Neural progenitor cell (in vitro differentiated cells): ENCODE results near the gene TARBP1. TPM values are rescaled to one million over a fixed set of nuclear protein-coding genes. Genes with fewer than 3 reads are reported as not detected.

Experiments
- DNase-seq: peaks from one replicate; pipeline ENCODE4 v3.0.0-alpha.2; 2016; ENCODE audit warnings: low spot score
- H2AFZ ChIP-seq: fragments of 200-600 bp; sonication (generic); replicated peaks from 2 replicates; pipeline ENCODE4 v1.6.1; 2016; ENCODE audit warnings: antibody characterized with exemption
- H3F3A ChIP-seq: fragments of 200-600 bp; sonication (generic); 2 replicates; pipeline ENCODE4 v1.6.1; 2016; ENCODE audit warnings: antibody characterized with exemption, low read depth
- H3K27ac ChIP-seq: fragments of 200-600 bp; sonication (generic); 2 replicates; pipeline ENCODE4 v1.5.1; 2016; ENCODE audit warnings: mild to moderate bottlenecking
- H3K27me3 ChIP-seq: fragments of 200-600 bp; sonication (generic); 2 replicates; pipeline ENCODE4 v1.6.1; 2016; ENCODE audit warnings: mild to moderate bottlenecking, moderate library complexity
- H3K36me3 ChIP-seq: fragments of 200-600 bp; sonication (generic); 2 replicates; pipeline ENCODE4 v1.5.1; 2016
- H3K4me1 ChIP-seq: fragments of 200-600 bp; sonication (generic); 2 replicates; pipeline ENCODE4 v1.6.1; 2016; ENCODE audit warnings: mixed run types
- H3K4me2 ChIP-seq: fragments of 200-600 bp; sonication (generic); 2 replicates; pipeline ENCODE4 v1.6.1; 2016
- H3K4me3 ChIP-seq: fragments of 200-600 bp; sonication (generic); 2 replicates; pipeline ENCODE4 v1.5.1; 2016
- H3K79me2 ChIP-seq: fragments of 200-600 bp; sonication (generic); 2 replicates; pipeline ENCODE4 v1.6.1; 2016; ENCODE audit warnings: low read depth
- H3K9ac ChIP-seq: fragments of 200-600 bp; sonication (generic); 2 replicates; pipeline ENCODE4 v1.6.1; 2016
- H3K9me3 ChIP-seq: fragments of 200-600 bp; sonication (generic); 2 replicates; pipeline ENCODE4 v1.5.1; 2016; ENCODE audit warnings: low read depth
- H4K20me1 ChIP-seq: fragments of 200-600 bp; sonication (generic); 2 replicates; pipeline ENCODE4 v1.6.1; 2016; ENCODE audit warnings: low read depth
- H3K27ac Mint-ChIP-seq: 3 replicates; pipeline ENCODE4 v1.8.0; 2021; ENCODE audit warnings: mixed read lengths
- H3K27me3 Mint-ChIP-seq: 2 replicates; pipeline ENCODE4 v1.8.0; 2022; ENCODE audit warnings: low read depth, mild to moderate bottlenecking, inconsistent platforms, moderate library complexity, mixed read lengths; ENCODE audit not compliant: insufficient read depth
- H3K36me3 Mint-ChIP-seq: 3 replicates; pipeline ENCODE4 v1.8.0; 2021; ENCODE audit warnings: mixed read lengths
- H3K4me1 Mint-ChIP-seq: 3 replicates; pipeline ENCODE4 v1.8.0; 2021; ENCODE audit warnings: mixed read lengths
- H3K4me3 Mint-ChIP-seq: 3 replicates; pipeline ENCODE4 v1.8.0; 2021; ENCODE audit warnings: mild to moderate bottlenecking, moderate library complexity, mixed read lengths
- H3K9me3 Mint-ChIP-seq: 3 replicates; pipeline ENCODE4 v1.8.0; 2020; ENCODE audit warnings: mixed read lengths
- CTCF ChIP-seq: fragments of 200-600 bp; sonication (generic); IDR thresholded peaks from 2 replicates; pipeline ENCODE4 v1.5.1; 2017; ENCODE audit warnings: antibody characterized with exemption, mild to moderate bottlenecking
- EZH2 ChIP-seq: fragments of 200-600 bp; sonication (generic); IDR thresholded peaks from 2 replicates; pipeline ENCODE4 v1.6.1; 2017; ENCODE audit warnings: antibody characterized with exemption, mild to moderate bottlenecking, moderate library complexity
- EZH2phosphoT487 ChIP-seq: fragments of 200-600 bp; sonication (generic); IDR thresholded peaks from 2 replicates; pipeline ENCODE4 v1.6.1; 2017; ENCODE audit warnings: antibody characterized with exemption
- total RNA-seq: library from RNA; depleted of rRNA; stranded (reverse); fragments of >200 nt; gene quantifications from 2 replicates; pipeline ENCODE4 v1.2.3, GENCODE V29; 2015; ENCODE audit warnings: low replicate concordance

TARBP1 gene
- total RNA-seq, 1 donor from 2014 or later: 99.0 TPM

DNA sequence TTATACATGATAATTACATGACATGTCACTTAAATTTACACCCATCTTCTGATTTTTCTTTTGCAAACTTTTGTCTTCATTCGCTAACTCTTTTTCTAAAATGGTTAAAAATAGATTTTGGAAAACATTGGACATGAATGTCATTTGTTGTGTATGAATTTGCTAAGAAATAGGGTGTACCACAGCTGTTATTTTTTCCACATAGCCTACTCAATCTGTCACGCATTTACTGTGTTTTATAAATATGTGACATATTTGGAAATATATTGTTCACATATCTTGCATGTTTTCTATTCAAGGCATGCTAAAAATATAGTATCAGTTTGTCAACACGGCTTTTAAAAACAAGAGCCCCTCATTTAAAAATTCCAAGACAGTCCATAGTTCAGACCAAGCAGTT lies 47.9 kb upstream of the TARBP1 start:
- H3K4me2 ChIP-seq: no peak overlapping the region
- no peak for DNase-seq
- H3K79me2 ChIP-seq: no peaks in the 10 kb centered on the region

DNA sequence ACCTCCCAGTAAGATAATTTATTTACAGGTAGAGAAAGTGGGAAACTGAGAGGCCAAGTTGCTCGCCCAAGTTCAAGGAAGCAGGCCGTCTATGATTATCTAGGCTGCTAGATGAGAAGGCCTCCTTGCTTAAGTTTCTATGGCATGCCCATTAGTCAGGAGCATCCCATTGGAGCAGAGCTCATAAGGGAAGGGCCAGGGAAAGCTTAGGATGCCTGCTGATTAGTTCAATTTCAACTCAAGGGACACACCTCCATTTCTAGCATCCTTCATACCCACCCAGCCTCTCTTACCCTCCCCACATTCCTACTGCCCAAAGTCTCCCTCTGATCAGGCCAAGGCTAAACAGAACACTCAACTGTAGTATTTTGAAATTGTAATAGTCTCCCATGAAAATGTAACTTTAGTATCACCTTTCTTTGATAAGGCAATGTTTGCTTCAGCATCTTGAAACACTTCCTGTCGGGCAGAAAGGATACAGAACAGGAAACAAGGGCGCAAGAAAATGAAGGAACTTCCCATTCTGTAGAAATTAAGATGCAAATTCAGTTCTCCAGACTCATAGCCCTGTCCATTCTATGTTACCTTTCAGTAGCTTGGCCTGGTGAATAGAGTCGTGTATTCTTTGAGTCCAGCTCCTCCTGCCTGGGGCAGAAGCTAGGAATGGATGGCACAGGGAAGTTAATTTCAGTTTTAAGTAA lies 46.3 kb upstream of the TARBP1 start:
- H3K27ac Mint-ChIP-seq: peak overlapping the region; percentile 18
- Histone ChIP-seq H3K9ac (no peak overlapping the region), H2AFZ (no peak overlapping the region), H3K4me1 (peaks cover 28% of the 10 kb centered on the region), H4K20me1 (peaks cover 4% of the 10 kb centered on the region), H3F3A (peaks cover 21% of the 10 kb centered on the region), H3K27ac (no peak overlapping the region), H3K27me3 (no peaks in the 10 kb centered on the region), H3K9me3 (no peaks in the 10 kb centered on the region), H3K79me2 (no peaks in the 10 kb centered on the region), H3K36me3 (no peaks in the 10 kb centered on the region), H3K4me2 (no peak overlapping the region), H3K4me3 (no peak overlapping the region)
- no peak for DNase-seq
- no peaks in the 10 kb centered on the region for H3K27me3 Mint-ChIP-seq
- no peak for TF ChIP-seq CTCF
- no peak for TF ChIP-seq EZH2phosphoT487
- TF ChIP-seq EZH2: no peak
- H3K9me3 Mint-ChIP-seq: no peaks in the 10 kb centered on the region
- peaks cover 46% of the 10 kb centered on the region for H3K4me1 Mint-ChIP-seq
- H3K36me3 Mint-ChIP-seq: no peaks in the 10 kb centered on the region
- H3K4me3 Mint-ChIP-seq: no peak overlapping the region

More for the DNA sequence above, 47.9 kb upstream of the TARBP1 start:
- Histone ChIP-seq H3K4me3 (no peak overlapping the region), H3F3A (peaks cover 31% of the 10 kb centered on the region), H3K4me1 (peaks cover 42% of the 10 kb centered on the region), H3K36me3 (no peaks in the 10 kb centered on the region), H3K9me3 (no peaks in the 10 kb centered on the region), H3K9ac (no peak overlapping the region), H3K27ac (no peak overlapping the region), H3K27me3 (no peaks in the 10 kb centered on the region), H4K20me1 (peaks cover 4% of the 10 kb centered on the region), H2AFZ (no peak overlapping the region)
- H3K4me3 Mint-ChIP-seq: no peak overlapping the region
- peaks cover 49% of the 10 kb centered on the region for H3K4me1 Mint-ChIP-seq
- no peaks in the 10 kb centered on the region for H3K27me3 Mint-ChIP-seq
- no peak overlapping the region for H3K27ac Mint-ChIP-seq
- TF ChIP-seq EZH2phosphoT487 (no peak), EZH2 (no peak), CTCF (no peak)
- no peaks in the 10 kb centered on the region for H3K36me3 Mint-ChIP-seq
- no peaks in the 10 kb centered on the region for H3K9me3 Mint-ChIP-seq

- Histone ChIP-seq H3K27me3 (no peaks in the 10 kb centered on the region), H3K4me1 (peaks cover 18% of the 10 kb centered on the region), H3K27ac (no peak overlapping the region), H3K36me3 (no peaks in the 10 kb centered on the region), H3K4me3 (no peak overlapping the region), H3K79me2 (no peaks in the 10 kb centered on the region), H3K4me2 (no peak overlapping the region), H3K9me3 (no peaks in the 10 kb centered on the region), H2AFZ (no peak overlapping the region), H4K20me1 (peaks cover 4% of the 10 kb centered on the region), H3F3A (peaks cover 21% of the 10 kb centered on the region), H3K9ac (no peak overlapping the region)
- no peaks in the 10 kb centered on the region for H3K9me3 Mint-ChIP-seq
- no peak overlapping the region for H3K4me3 Mint-ChIP-seq
- H3K36me3 Mint-ChIP-seq: no peaks in the 10 kb centered on the region
- DNase-seq: no peak
- no peak overlapping the region for H3K27ac Mint-ChIP-seq
- TF ChIP-seq EZH2phosphoT487: no peak
- TF ChIP-seq CTCF: no peak
- TF ChIP-seq EZH2: no peak
- H3K27me3 Mint-ChIP-seq: no peaks in the 10 kb centered on the region
- H3K4me1 Mint-ChIP-seq: peaks cover 29% of the 10 kb centered on the region
These were observed 42.9 kb upstream of the TARBP1 start for GRCh38 chr1:234521836-234522235.
